Colon (tissue), 2 donors: ENCODE measurements around the gene SMYD5.

Source experiments
- FAIRE-seq: peaks from 2 replicates; lab custom pipeline; 2012; peaks lifted over from hg19 to GRCh38; lab: Jason Lieb, UNC
- donor health status: control.
- donor health status: control.

SMYD5 gene

GRCh38 chr2:73239776-73240175 is 25.7 kb downstream of the SMYD5 start:
- no peak for FAIRE-seq

GRCh38 chr2:73243884-73244570 is 30.0 kb downstream of the SMYD5 start:
- no peak for FAIRE-seq

- no peak for FAIRE-seq
These were observed 30.5 kb downstream of the SMYD5 start for GRCh38 chr2:73244580-73244979.

GRCh38 chr2:73246850-73247249 is 32.8 kb downstream of the SMYD5 start:
- FAIRE-seq = no peak

GRCh38 chr2:73249636-73250035 is 35.6 kb downstream of the SMYD5 start:
- no peak for FAIRE-seq

- FAIRE-seq = no peak
These were observed 37.1 kb downstream of the SMYD5 start for GRCh38 chr2:73250872-73251846.

- no peak for FAIRE-seq
These were observed 38.4 kb downstream of the SMYD5 start for GRCh38 chr2:73252238-73253027.

GRCh38 chr2:73253400-73253799 is 39.4 kb downstream of the SMYD5 start:
- no peak for FAIRE-seq

GRCh38 chr2:73253901-73254300 is 39.9 kb downstream of the SMYD5 start:
- no peak for FAIRE-seq

GRCh38 chr2:73254343-73255006 is 40.4 kb downstream of the SMYD5 start:
- no peak for FAIRE-seq

- no peak for FAIRE-seq
These were observed 41.1 kb downstream of the SMYD5 start for GRCh38 chr2:73255007-73255644.

GRCh38 chr2:73255907-73256617 is 42.0 kb downstream of the SMYD5 start:
- no peak for FAIRE-seq

- FAIRE-seq = no peak
These were observed 42.5 kb downstream of the SMYD5 start for GRCh38 chr2:73256618-73256922.

GRCh38 chr2:73257021-73257420 is 43.0 kb downstream of the SMYD5 start:
- no peak for FAIRE-seq

- FAIRE-seq = no peak
These were observed 43.5 kb downstream of the SMYD5 start for GRCh38 chr2:73257425-73258125.

GRCh38 chr2:73258186-73258912 is 44.3 kb downstream of the SMYD5 start:
- FAIRE-seq = no peak

- no peak for FAIRE-seq
These were observed 44.8 kb downstream of the SMYD5 start for GRCh38 chr2:73258913-73259215.

GRCh38 chr2:73259276-73259675 is 45.2 kb downstream of the SMYD5 start:
- no peak for FAIRE-seq

GRCh38 chr2:73259704-73260337 is 45.8 kb downstream of the SMYD5 start:
- no peak for FAIRE-seq
